DOHH2 (cell line): ENCODE results near the gene CATSPERZ.

ENCODE experiments used
- EZH2phosphoT487 ChIP-seq: fragments of 200-600 bp; sonication (generic); IDR thresholded peaks from 2 replicates; pipeline ENCODE4 v1.6.1; 2017; ENCODE audit warnings: borderline replicate concordance, mild to moderate bottlenecking, antibody characterized with exemption, low read length, moderate library complexity, mixed read lengths
- TF ChIP-seq, protein P1 (sequence below): fragments of 200-600 bp; sonication (generic); IDR thresholded peaks from one replicate; pipeline ENCODE4 v1.5.1; 2014; ENCODE audit warnings: antibody characterized with exemption, mild to moderate bottlenecking, low read depth, low read length; ENCODE audit not compliant: poor library complexity, severe bottlenecking

DNA sequence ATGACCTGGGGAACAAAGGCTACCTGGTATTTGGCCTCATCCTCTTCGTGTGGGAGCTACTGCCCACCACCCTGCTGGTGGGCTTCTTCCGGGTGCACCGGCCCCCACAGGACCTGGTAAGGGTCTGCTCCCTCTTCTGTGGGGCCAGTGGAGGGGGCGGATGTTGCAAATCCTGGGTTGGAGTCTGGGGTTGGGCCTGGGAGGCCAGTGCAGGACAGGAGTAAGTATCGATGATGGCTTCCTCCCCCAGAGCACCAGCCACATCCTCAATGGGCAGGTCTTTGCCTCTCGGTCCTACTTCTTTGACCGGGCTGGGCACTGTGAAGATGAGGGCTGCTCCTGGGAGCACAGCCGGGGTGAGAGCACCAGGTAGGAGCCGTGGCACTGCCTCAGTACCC lies 11.8 kb upstream of the CATSPERZ start:
- TF ChIP-seq, protein P1, sequence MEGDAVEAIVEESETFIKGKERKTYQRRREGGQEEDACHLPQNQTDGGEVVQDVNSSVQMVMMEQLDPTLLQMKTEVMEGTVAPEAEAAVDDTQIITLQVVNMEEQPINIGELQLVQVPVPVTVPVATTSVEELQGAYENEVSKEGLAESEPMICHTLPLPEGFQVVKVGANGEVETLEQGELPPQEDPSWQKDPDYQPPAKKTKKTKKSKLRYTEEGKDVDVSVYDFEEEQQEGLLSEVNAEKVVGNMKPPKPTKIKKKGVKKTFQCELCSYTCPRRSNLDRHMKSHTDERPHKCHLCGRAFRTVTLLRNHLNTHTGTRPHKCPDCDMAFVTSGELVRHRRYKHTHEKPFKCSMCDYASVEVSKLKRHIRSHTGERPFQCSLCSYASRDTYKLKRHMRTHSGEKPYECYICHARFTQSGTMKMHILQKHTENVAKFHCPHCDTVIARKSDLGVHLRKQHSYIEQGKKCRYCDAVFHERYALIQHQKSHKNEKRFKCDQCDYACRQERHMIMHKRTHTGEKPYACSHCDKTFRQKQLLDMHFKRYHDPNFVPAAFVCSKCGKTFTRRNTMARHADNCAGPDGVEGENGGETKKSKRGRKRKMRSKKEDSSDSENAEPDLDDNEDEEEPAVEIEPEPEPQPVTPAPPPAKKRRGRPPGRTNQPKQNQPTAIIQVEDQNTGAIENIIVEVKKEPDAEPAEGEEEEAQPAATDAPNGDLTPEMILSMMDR: no peak
- no peak for TF ChIP-seq EZH2phosphoT487
